Suppressor macrophage (primary cell): Measurements from ENCODE around the gene IFIT1.
"Not testable (repeated sequence)": the region's sequence is repeated elsewhere in the genome, so short reads cannot be mapped to it uniquely, and the experiment has no call there.

Source experiments
- DNase-seq, 4 experiments: peaks; one replicate each; pipeline ENCODE4 v3.0.0-alpha.2; 2020 to 2022

The IFIT1 gene

GRCh38 chr10:89364531-89364930 is 27.9 kb upstream of the IFIT1 start:
- peak in 2 of 4 experiments; percentile 28 to 30 for DNase-seq

GRCh38 chr10:89367529-89367928 is 24.9 kb upstream of the IFIT1 start:
- DNase-seq: no peak

GRCh38 chr10:89368129-89368528 is 24.3 kb upstream of the IFIT1 start:
- no peak for DNase-seq

GRCh38 chr10:89369156-89370105 is 23.0 kb upstream of the IFIT1 start:
- DNase-seq: peak in 3 of 4 experiments; percentile 54 to 71 (median 58)

- DNase-seq: no peak
Observed at GRCh38 chr10:89371079-89371478, 21.3 kb upstream of the IFIT1 start.

GRCh38 chr10:89371987-89372386 is 20.4 kb upstream of the IFIT1 start:
- DNase-seq: no peak

GRCh38 chr10:89373916-89374711 is 18.3 kb upstream of the IFIT1 start:
- peak; percentile 47 to 70 (median 53) for DNase-seq

- no peak for DNase-seq
Observed at GRCh38 chr10:89374713-89375141, 17.7 kb upstream of the IFIT1 start.

GRCh38 chr10:89377705-89378637 is 14.5 kb upstream of the IFIT1 start, which contains the start of gene IFIT1B:
Gene IFIT1B, plus strand, starts transcription at chr10:89378056. Its CDS starts 80 bp downstream, at chr10:89378136.
- no peak for DNase-seq

GRCh38 chr10:89379103-89379502 is 13.3 kb upstream of the IFIT1 start:
- no peak for DNase-seq

- DNase-seq: no peak
Observed at GRCh38 chr10:89382757-89383156, 9.7 kb upstream of the IFIT1 start.

- DNase-seq: peak; percentile 65 to 94 (median 78)
Observed at GRCh38 chr10:89384474-89385340, 7.7 kb upstream of the IFIT1 start.

- no peak for DNase-seq
Observed at GRCh38 chr10:89388806-89389205, 3.6 kb upstream of the IFIT1 start.

- peak in 3 of 4 experiments; percentile 27 to 34 (median 28) for DNase-seq
Observed at GRCh38 chr10:89389254-89389653, 3.2 kb upstream of the IFIT1 start.

GRCh38 chr10:89390476-89391225 is 1.8 kb upstream of the IFIT1 start:
- no peak for DNase-seq

GRCh38 chr10:89391226-89391576 is 1.2 kb upstream of the IFIT1 start:
- not testable (repeated sequence) for DNase-seq

- DNase-seq: peak; percentile 17 to 51 (median 34)
Observed at GRCh38 chr10:89392974-89393373, 551 bp downstream of the IFIT1 start.

- no peak for DNase-seq
Observed at GRCh38 chr10:89393898-89394297, 1.5 kb downstream of the IFIT1 start.

- no peak for DNase-seq
Observed at GRCh38 chr10:89395141-89395540, 2.7 kb downstream of the IFIT1 start.

- DNase-seq: no peak
Observed at GRCh38 chr10:89398003-89398749, 5.8 kb downstream of the IFIT1 start.
